ENCODE results near the gene SGPP1.
"Not testable (repeated sequence)": the region's sequence is repeated elsewhere in the genome, so short reads cannot be mapped to it uniquely, and the experiment has no call there.

SGPP1 gene

DNA sequence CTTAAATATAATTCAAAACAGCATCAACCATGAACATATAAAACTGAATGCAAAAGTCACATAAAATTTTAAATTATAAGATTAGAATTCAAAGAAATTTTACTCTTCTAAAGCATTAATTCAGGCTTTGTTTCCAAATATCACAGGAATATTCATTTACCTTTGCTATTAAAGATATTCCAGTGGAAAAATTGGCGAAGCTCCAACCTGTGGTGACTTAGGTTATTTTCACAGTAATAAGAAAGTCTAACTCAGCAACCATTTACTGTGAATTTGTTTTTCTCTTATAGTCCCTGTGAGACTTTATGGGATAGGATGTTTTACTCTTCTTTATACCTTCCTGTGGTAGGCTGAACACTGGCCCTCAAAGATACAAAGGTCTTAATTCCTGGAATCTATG, 89.4 kb downstream of the SGPP1 start:
- no peak for DNase-seq (ENCODE audit: low spot score)

DNA sequence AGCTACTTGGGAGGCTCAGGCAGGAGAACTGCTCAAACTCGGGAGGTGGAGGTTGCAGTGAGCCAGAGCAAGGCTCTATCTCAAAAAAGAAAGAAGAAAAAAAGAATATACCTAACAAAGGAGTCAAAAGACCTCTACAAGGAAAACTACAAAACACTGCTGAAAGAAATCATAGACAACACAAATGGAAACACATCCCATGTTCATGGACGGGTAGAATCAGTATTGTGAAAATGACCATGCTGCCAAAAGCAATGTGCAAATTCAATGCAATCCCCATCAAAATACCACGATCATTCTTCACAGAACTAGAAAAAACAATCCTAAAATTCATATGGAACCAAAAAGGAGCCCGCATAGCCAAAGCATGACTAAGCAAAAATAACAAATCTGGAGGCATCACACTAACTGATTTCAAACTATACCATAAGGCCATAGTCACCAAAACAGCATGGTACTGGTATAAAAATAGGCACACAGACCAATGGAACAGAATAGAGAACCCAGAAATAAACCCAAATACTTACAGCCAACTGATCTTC, 91.7 kb downstream of the SGPP1 start:
- DNase-seq (ENCODE audit: low spot score), result not testable (repeated sequence)

Data from CD4-positive, alpha-beta T cell treated with Interleukin-15 for 4 hours (primary cell).